ENCODE results near the gene MYH11.

Gene MYH11

DNA sequence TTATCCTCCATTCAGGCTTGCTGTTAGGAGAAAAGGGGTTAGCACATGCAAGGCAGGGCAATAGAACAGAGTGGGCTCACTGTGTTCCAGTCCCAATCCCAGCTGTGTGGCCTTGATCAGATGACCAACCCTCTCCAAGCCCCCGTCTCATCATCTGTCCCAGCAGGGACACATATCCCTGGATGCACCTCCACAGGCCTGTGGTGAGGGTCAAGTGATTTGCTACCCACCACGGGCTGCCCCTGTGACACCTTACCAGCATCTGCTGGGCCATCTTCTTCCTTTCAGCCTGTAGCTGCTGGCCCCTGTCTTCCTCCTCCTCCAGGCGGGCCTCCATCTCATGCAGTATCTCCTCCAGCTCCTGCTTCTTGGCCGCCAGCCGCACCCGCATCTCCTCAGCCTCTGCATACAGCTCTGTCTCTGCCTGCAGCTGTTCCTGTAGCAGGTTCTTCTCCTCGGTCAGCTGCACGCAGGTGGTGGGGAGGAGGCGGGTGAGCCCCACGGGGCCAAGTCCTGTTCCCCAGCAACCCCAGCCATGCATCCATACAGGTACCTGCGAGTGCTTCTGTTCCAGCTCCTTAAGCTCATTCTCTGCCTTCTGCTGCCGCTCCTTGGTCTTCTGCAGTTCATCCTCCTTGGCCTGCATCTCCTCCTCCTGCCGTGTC is 115.5 kb downstream of the MYH11 start:
- H3K27ac ChIP-seq: no peak overlapping the region
- no peak for DNase-seq (ENCODE audit: low spot score)
- POLR2A ChIA-PET (ENCODE audit: low non-redundant PET): no interaction called here
- TF ChIP-seq, protein P1, sequence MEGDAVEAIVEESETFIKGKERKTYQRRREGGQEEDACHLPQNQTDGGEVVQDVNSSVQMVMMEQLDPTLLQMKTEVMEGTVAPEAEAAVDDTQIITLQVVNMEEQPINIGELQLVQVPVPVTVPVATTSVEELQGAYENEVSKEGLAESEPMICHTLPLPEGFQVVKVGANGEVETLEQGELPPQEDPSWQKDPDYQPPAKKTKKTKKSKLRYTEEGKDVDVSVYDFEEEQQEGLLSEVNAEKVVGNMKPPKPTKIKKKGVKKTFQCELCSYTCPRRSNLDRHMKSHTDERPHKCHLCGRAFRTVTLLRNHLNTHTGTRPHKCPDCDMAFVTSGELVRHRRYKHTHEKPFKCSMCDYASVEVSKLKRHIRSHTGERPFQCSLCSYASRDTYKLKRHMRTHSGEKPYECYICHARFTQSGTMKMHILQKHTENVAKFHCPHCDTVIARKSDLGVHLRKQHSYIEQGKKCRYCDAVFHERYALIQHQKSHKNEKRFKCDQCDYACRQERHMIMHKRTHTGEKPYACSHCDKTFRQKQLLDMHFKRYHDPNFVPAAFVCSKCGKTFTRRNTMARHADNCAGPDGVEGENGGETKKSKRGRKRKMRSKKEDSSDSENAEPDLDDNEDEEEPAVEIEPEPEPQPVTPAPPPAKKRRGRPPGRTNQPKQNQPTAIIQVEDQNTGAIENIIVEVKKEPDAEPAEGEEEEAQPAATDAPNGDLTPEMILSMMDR (conservative IDR thresholded peaks at IDR 0.05; ENCODE audit: low read depth): no peak
- CTCF ChIA-PET: interaction anchor here (0.7 to 0.9 kb wide), 3 partner anchors 16 to 315 kb away, joined by 3 read pairs; no protein-coding TSS in a partner anchor

DNA sequence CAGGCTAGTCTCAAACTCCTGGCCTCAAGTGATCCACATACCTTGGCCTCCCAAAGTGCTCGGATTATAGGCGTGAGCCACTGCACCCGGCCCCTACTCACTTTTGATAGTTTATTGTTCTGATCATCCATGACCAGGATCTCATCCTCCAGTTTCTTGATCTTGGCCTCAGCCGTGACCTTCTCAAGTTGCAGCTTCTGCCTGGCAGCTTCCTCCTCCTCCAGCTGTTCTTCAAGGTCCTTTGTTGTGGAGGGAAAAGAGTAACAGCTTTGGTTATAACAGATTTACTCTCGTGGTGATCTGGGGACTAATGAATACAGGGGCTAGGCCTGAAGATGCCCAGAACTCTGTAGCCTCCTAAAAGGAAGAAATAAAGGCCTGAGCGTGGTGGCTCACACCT is 116.9 kb downstream of the MYH11 start:
- CTCF ChIA-PET: no interaction called here
- POLR2A ChIA-PET (ENCODE audit: low non-redundant PET): no interaction called here
- no peak overlapping the region for H3K27ac ChIP-seq
- TF ChIP-seq, protein P1 (conservative IDR thresholded peaks at IDR 0.05; ENCODE audit: low read depth): no peak
- no peak for DNase-seq (ENCODE audit: low spot score)

DNA sequence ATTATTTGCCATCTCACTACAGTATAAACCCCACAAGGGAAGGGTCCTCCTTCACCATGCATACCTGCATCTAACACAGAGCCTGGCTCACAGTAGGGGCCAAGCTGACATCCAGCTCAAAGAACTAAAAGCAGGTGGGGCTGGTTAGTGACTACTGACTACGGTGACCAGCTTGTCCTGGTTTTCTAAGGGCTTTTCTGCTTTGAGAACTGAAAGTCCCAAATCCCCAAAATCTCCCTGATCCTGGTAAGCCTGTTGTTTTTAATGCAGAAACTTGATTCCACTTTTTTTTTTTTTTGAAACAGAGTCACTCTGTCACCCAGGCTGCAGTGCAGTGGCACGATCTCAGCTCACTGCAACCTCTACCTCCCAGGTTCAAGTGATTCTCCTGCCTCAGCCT is 117.4 kb downstream of the MYH11 start:
- ChIA-PET CTCF (no interaction called here), POLR2A (ENCODE audit: low non-redundant PET) (no interaction called here)
- H3K27ac ChIP-seq: no peak overlapping the region
- DNase-seq (ENCODE audit: low spot score): no peak
- TF ChIP-seq, protein P1 (conservative IDR thresholded peaks at IDR 0.05; ENCODE audit: low read depth): no peak

GRCh38 chr16:15737140-15737644 is 119.6 kb downstream of the MYH11 start:
- CTCF ChIA-PET: no interaction called here
- no peak overlapping the region for H3K27ac ChIP-seq
- TF ChIP-seq, protein P1 (conservative IDR thresholded peaks at IDR 0.05; ENCODE audit: low read depth): no peak
- POLR2A ChIA-PET (ENCODE audit: low non-redundant PET): no interaction called here
- DNase-seq (ENCODE audit: low spot score): no peak

- ChIA-PET POLR2A (ENCODE audit: low non-redundant PET) (no interaction called here), CTCF (no interaction called here)
- H3K27ac ChIP-seq: no peak overlapping the region
- no peak for DNase-seq (ENCODE audit: low spot score)
- TF ChIP-seq, protein P1 (conservative IDR thresholded peaks at IDR 0.05; ENCODE audit: low read depth): no peak
Observed at GRCh38 chr16:15736529-15736928, 120.3 kb downstream of the MYH11 start.

- TF ChIP-seq, protein P1 (conservative IDR thresholded peaks at IDR 0.05; ENCODE audit: low read depth): no peak
- H3K27ac ChIP-seq: no peak overlapping the region
- DNase-seq (ENCODE audit: low spot score): no peak
- ChIA-PET POLR2A (ENCODE audit: low non-redundant PET) (no interaction called here), CTCF (no interaction called here)
Observed at GRCh38 chr16:15735610-15736009, 121.2 kb downstream of the MYH11 start.

Data from RWPE1 (cell line).